A549 (cell line): Measurements from ENCODE around the gene CCL20. TPM values are rescaled to one million over a fixed set of nuclear protein-coding genes. Genes with fewer than 3 reads are reported as not detected.

Source experiments
- CBX2 ChIP-seq: fragments of 200-600 bp; sonication (generic); IDR thresholded peaks from 2 replicates; pipeline ENCODE4 v1.6.1; 2016; ENCODE audit warnings: low read depth, mild to moderate bottlenecking, borderline replicate concordance
- CEBPB ChIP-seq, 2 experiments: fragments of >200 bp in 1 of 2; sonication (Bioruptor Twin) in 1 of 2; formaldehyde crosslinking in 1 of 2; IDR thresholded peaks; 2 replicates each; pipeline ENCODE4 v1.6.1; 2012 to 2016
- CHD4 ChIP-seq: fragments of 200-600 bp; sonication (generic); IDR thresholded peaks from 2 replicates; pipeline ENCODE4 v1.6.1; 2016; ENCODE audit warnings: antibody characterized with exemption, mild to moderate bottlenecking, borderline replicate concordance
- EHF ChIP-seq: fragments of 250-450 bp; sonication (Bioruptor Pico); IDR thresholded peaks from 2 replicates; pipeline ENCODE4 v1.5.0; 2020; ENCODE audit warnings: mild to moderate bottlenecking
- EP300 ChIP-seq, 2 experiments: fragments of >200 bp; sonication (Bioruptor Twin); formaldehyde crosslinking; IDR thresholded peaks; 2 replicates in 1 of 2; 3 replicates in 1 of 2; pipeline ENCODE4 v1.6.1; 2016 to 2017
- FOSL2 ChIP-seq, 2 experiments: fragments of 450-650 bp in 1 of 2; fragments of >200 bp in 1 of 2; sonication (Bioruptor Twin) in 1 of 2; formaldehyde crosslinking; IDR thresholded peaks; 2 replicates each; pipeline versions ENCODE4 v1.5.0 to v1.6.1; 2016 to 2020; ENCODE audit warnings: mild to moderate bottlenecking in 1 of 2, moderate library complexity in 1 of 2
- GATA3 ChIP-seq: IDR thresholded peaks from 2 replicates; pipeline ENCODE4 v1.6.1; 2012; ENCODE audit warnings: borderline replicate concordance
- HOXA7 ChIP-seq: fragments of 250-450 bp; sonication (Bioruptor Pico); IDR thresholded peaks from 2 replicates; pipeline ENCODE4 v1.5.0; 2020; ENCODE audit warnings: mild to moderate bottlenecking, moderate library complexity
- HOXB13 ChIP-seq: fragments of 250-450 bp; sonication (Bioruptor Pico); IDR thresholded peaks from 2 replicates; pipeline ENCODE4 v1.5.0; 2020; ENCODE audit warnings: low read depth, mild to moderate bottlenecking, moderate library complexity
- HOXB5 ChIP-seq: fragments of 250-450 bp; sonication (Bioruptor Pico); IDR thresholded peaks from 2 replicates; pipeline ENCODE4 v1.5.0; 2020; ENCODE audit warnings: mild to moderate bottlenecking, moderate library complexity
- JUN ChIP-seq, 2 experiments: fragments of >200 bp; sonication (Bioruptor Twin); formaldehyde crosslinking; IDR thresholded peaks; 2 replicates in 1 of 2; 3 replicates in 1 of 2; pipeline ENCODE4 v1.6.1; 2016 to 2017
- KDM5A ChIP-seq: fragments of 200-600 bp; sonication (generic); IDR thresholded peaks from 2 replicates; pipeline ENCODE4 v1.6.1; 2016; ENCODE audit warnings: antibody characterized with exemption, mild to moderate bottlenecking
- MAFK ChIP-seq: fragments of 450-650 bp; IDR thresholded peaks from 2 replicates; pipeline ENCODE4 v1.6.1; 2014; ENCODE audit not compliant: partially characterized antibody
- NFE2L2 ChIP-seq: fragments of 150-350 bp; conservative IDR thresholded peaks from 2 replicates; pipeline ENCODE4 v1.6.1; 2014; ENCODE audit warnings: low read length
- NPAS2 ChIP-seq: fragments of 250-450 bp; sonication (Bioruptor Pico); IDR thresholded peaks from 2 replicates; pipeline ENCODE4 v1.8.0; 2022; ENCODE audit warnings: mild to moderate bottlenecking, moderate library complexity, borderline replicate concordance
- NR3C1 ChIP-seq: fragments of >200 bp; sonication (Bioruptor Twin); formaldehyde crosslinking; IDR thresholded peaks from 3 replicates; pipeline ENCODE4 v1.6.1; 2017
- POLR2A ChIP-seq: IDR thresholded peaks from 2 replicates; pipeline ENCODE4 v1.6.1; 2012; ENCODE audit warnings: mild to moderate bottlenecking, low read length
- RAD21 ChIP-seq, 2 experiments: fragments of >200 bp in 1 of 2; sonication (Bioruptor Twin) in 1 of 2; formaldehyde crosslinking in 1 of 2; IDR thresholded peaks in 1 of 2; conservative IDR thresholded peaks in 1 of 2; 2 replicates in 1 of 2; 3 replicates in 1 of 2; pipeline ENCODE4 v1.6.1; 2012 to 2018; ENCODE audit warnings: inconsistent platforms in 1 of 2
- RARB ChIP-seq: fragments of 250-450 bp; sonication (Bioruptor Pico); IDR thresholded peaks from 2 replicates; pipeline ENCODE4 v1.8.0; 2021; ENCODE audit warnings: mild to moderate bottlenecking, moderate library complexity
- RCOR1 ChIP-seq: fragments of 150-350 bp; IDR thresholded peaks from 2 replicates; pipeline ENCODE4 v1.6.1; 2014; ENCODE audit warnings: antibody characterized with exemption, low read length, low read depth
- RFX5 ChIP-seq: fragments of 450-650 bp; IDR thresholded peaks from 2 replicates; pipeline ENCODE4 v1.7.1; 2014; ENCODE audit warnings: antibody characterized with exemption, mild to moderate bottlenecking, moderate library complexity
- SMC3 ChIP-seq: fragments of >200 bp; sonication (Bioruptor Twin); formaldehyde crosslinking; IDR thresholded peaks from 3 replicates; pipeline ENCODE4 v1.6.1; 2018; ENCODE audit warnings: inconsistent platforms
- USF2 ChIP-seq: fragments of 450-650 bp; IDR thresholded peaks from 2 replicates; pipeline ENCODE4 v1.6.1; 2014; ENCODE audit warnings: antibody characterized with exemption
- ZSCAN20 ChIP-seq: fragments of 250-450 bp; sonication (Bioruptor Pico); IDR thresholded peaks from 2 replicates; pipeline ENCODE4 v1.8.0; 2022; ENCODE audit warnings: mild to moderate bottlenecking, moderate library complexity
- polyA plus RNA-seq, 4 experiments: library from polyadenylated mRNA; depleted of rRNA in 3 of 4; stranded (reverse); fragments of >200 nt; fragmentation: RNase III in 1 of 4; extraction: RNeasy Plus Mini Kit Qiagen cat#74134 plus additional on column Dnase treatment in 1 of 4; gene quantifications; 2 replicates in 3 of 4; 3 replicates in 1 of 4; pipeline ENCODE4 v1.2.3, GENCODE V29; 2011 to 2017
- TF ChIP-seq, protein P1 (sequence below): fragments of 250-450 bp; sonication (Bioruptor Pico); IDR thresholded peaks from 2 replicates; pipeline ENCODE4 v1.5.0; 2020; ENCODE audit warnings: low read depth, mild to moderate bottlenecking, moderate library complexity
- TF ChIP-seq, protein P2 (sequence below): IDR thresholded peaks from 2 replicates; pipeline ENCODE4 v1.6.1; 2012
- TF ChIP-seq, protein P3 (sequence below): fragments of >200 bp; sonication (Bioruptor Twin); formaldehyde crosslinking; IDR thresholded peaks from 3 replicates; pipeline ENCODE4 v1.5.1; 2016
- TF ChIP-seq, protein P4 (sequence below): fragments of >200 bp; sonication (Bioruptor Twin); formaldehyde crosslinking; IDR thresholded peaks from 2 replicates; pipeline ENCODE4 v1.6.1; 2016

CCL20 gene
- polyA plus RNA-seq, 2 of the 4 experiments (the other 2 are of a cell fraction), result 0.43 to 3.4 TPM

GRCh38 chr2:227862741-227863588 is 49.3 kb downstream of the CCL20 start (continued):
- TF ChIP-seq CHD4, result no peak
- no peak for TF ChIP-seq NR3C1
- TF ChIP-seq ZSCAN20 (CRISPR knock-in tag), result no peak
- TF ChIP-seq KDM5A, result no peak
- TF ChIP-seq RFX5, result no peak
- no peak for TF ChIP-seq RCOR1
- no peak for TF ChIP-seq NPAS2 (CRISPR knock-in tag)
- no peak for TF ChIP-seq HOXA7 (CRISPR knock-in tag)
- TF ChIP-seq, protein P1, sequence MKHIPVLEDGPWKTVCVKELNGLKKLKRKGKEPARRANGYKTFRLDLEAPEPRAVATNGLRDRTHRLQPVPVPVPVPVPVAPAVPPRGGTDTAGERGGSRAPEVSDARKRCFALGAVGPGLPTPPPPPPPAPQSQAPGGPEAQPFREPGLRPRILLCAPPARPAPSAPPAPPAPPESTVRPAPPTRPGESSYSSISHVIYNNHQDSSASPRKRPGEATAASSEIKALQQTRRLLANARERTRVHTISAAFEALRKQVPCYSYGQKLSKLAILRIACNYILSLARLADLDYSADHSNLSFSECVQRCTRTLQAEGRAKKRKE (CRISPR knock-in tag), result 0 out of 2 replicates have a peak, but pooled peaks have one; percentile 24
- peak; percentile 47 to 70; a peak in 3 of 5 replicates for TF ChIP-seq JUN (IDR thresholded peaks at IDR 0.05)
- TF ChIP-seq, protein P2, sequence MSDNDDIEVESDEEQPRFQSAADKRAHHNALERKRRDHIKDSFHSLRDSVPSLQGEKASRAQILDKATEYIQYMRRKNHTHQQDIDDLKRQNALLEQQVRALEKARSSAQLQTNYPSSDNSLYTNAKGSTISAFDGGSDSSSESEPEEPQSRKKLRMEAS, result peak; percentile 34; the same call in 1 of the 2 replicates
- peak; percentile 55 to 60; a peak in 4 of 5 replicates for TF ChIP-seq RAD21 (conservative IDR thresholded peaks at IDR 0.05 in 1 of 2, IDR thresholded peaks at IDR 0.05 in 1 of 2)
- TF ChIP-seq HOXB5 (CRISPR knock-in tag), result no peak
- TF ChIP-seq, protein P3, sequence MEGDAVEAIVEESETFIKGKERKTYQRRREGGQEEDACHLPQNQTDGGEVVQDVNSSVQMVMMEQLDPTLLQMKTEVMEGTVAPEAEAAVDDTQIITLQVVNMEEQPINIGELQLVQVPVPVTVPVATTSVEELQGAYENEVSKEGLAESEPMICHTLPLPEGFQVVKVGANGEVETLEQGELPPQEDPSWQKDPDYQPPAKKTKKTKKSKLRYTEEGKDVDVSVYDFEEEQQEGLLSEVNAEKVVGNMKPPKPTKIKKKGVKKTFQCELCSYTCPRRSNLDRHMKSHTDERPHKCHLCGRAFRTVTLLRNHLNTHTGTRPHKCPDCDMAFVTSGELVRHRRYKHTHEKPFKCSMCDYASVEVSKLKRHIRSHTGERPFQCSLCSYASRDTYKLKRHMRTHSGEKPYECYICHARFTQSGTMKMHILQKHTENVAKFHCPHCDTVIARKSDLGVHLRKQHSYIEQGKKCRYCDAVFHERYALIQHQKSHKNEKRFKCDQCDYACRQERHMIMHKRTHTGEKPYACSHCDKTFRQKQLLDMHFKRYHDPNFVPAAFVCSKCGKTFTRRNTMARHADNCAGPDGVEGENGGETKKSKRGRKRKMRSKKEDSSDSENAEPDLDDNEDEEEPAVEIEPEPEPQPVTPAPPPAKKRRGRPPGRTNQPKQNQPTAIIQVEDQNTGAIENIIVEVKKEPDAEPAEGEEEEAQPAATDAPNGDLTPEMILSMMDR, result peak; percentile 34; the same call in 2 of the 3 replicates
- peak; percentile 22; the same call in 1 of the 2 replicates for TF ChIP-seq USF2
- TF ChIP-seq POLR2A, result no peak
- TF ChIP-seq MAFK, result peak; percentile 76
- no peak for TF ChIP-seq EHF (CRISPR knock-in tag)
- peak; percentile 84 for TF ChIP-seq FOSL2 (IDR thresholded peaks at IDR 0.05)
- peak; percentile 93 for TF ChIP-seq FOSL2 (CRISPR knock-in tag; IDR thresholded peaks at IDR 0.05)
- TF ChIP-seq EP300 (IDR thresholded peaks at IDR 0.05), result peak; percentile 62 to 85; a peak in 3 of 5 replicates
- peak; percentile 77; the same call in 1 of the 2 replicates for TF ChIP-seq HOXB13
- TF ChIP-seq, protein P4, sequence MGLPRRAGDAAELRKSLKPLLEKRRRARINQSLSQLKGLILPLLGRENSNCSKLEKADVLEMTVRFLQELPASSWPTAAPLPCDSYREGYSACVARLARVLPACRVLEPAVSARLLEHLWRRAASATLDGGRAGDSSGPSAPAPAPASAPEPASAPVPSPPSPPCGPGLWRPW, result peak; percentile 73; the same call in 1 of the 2 replicates
- peak; percentile 89 for TF ChIP-seq CEBPB (IDR thresholded peaks at IDR 0.05)
- no peak for TF ChIP-seq NFE2L2
- 0 out of 2 replicates have a peak, but pooled peaks have one; percentile 17 for TF ChIP-seq RARB (CRISPR knock-in tag)
- TF ChIP-seq SMC3, result peak; percentile 53; the same call in 2 of the 3 replicates
- TF ChIP-seq CBX2, result no peak
- TF ChIP-seq GATA3, result peak; percentile 44; the same call in 1 of the 2 replicates
